HG03139 (cell line): ENCODE measurements around the gene CFAP58.

ENCODE experiments used
- ATAC-seq: cut with Tn5 transposase; IDR thresholded peaks from one replicate; pipeline ENCODE4 v1.9.1; 2021; ENCODE audit not compliant: unreplicated experiment

The CFAP58 gene

GRCh38 chr10:104333728-104334373 lies 19.8 kb upstream of the CFAP58 start:
- ATAC-seq, result no peak

- no peak for ATAC-seq
Measured at GRCh38 chr10:104334561-104334960, 19.1 kb upstream of the CFAP58 start.

- no peak for ATAC-seq
Measured at GRCh38 chr10:104334965-104335650, 18.5 kb upstream of the CFAP58 start.

GRCh38 chr10:104336821-104337467 lies 16.7 kb upstream of the CFAP58 start:
- no peak for ATAC-seq

- peak; percentile 35 for ATAC-seq
Measured at GRCh38 chr10:104337521-104337984, 16.1 kb upstream of the CFAP58 start.

- ATAC-seq, result peak; percentile 73
Measured at GRCh38 chr10:104337985-104338735, 15.5 kb upstream of the CFAP58 start, which contains the start of gene ITPRIP. ITPRIP (minus strand) TSS chr10:104338465; CDS start chr10:104316051, 22,414 bp downstream.

- ATAC-seq, result no peak
Measured at GRCh38 chr10:104339469-104340110, 14.0 kb upstream of the CFAP58 start.

- ATAC-seq, result no peak
Measured at GRCh38 chr10:104340111-104340526, 13.5 kb upstream of the CFAP58 start.

- ATAC-seq, result no peak
Measured at GRCh38 chr10:104340641-104341040, 13.0 kb upstream of the CFAP58 start.

- no peak for ATAC-seq
Measured at GRCh38 chr10:104342941-104343411, 10.7 kb upstream of the CFAP58 start.

GRCh38 chr10:104344219-104344618 lies 9.4 kb upstream of the CFAP58 start:
- no peak for ATAC-seq

- no peak for ATAC-seq
Measured at GRCh38 chr10:104345515-104345914, 8.1 kb upstream of the CFAP58 start.

- no peak for ATAC-seq
Measured at GRCh38 chr10:104345941-104346340, 7.7 kb upstream of the CFAP58 start.

GRCh38 chr10:104347295-104348045 lies 6.2 kb upstream of the CFAP58 start:
- no peak for ATAC-seq

- ATAC-seq, result no peak
Measured at GRCh38 chr10:104348601-104349000, 5.0 kb upstream of the CFAP58 start.

GRCh38 chr10:104349623-104350126 lies 4.0 kb upstream of the CFAP58 start:
- peak; percentile 39 for ATAC-seq

GRCh38 chr10:104350127-104350635 lies 3.5 kb upstream of the CFAP58 start:
- ATAC-seq, result peak; percentile 40

GRCh38 chr10:104351061-104351702 lies 2.5 kb upstream of the CFAP58 start:
- ATAC-seq, result no peak

- ATAC-seq, result no peak
Measured at GRCh38 chr10:104351919-104352318, 1.7 kb upstream of the CFAP58 start.
